ENCODE results near the gene RACGAP1. TPM values are rescaled to one million over a fixed set of nuclear protein-coding genes. Genes with fewer than 3 reads are reported as not detected.

Gene RACGAP1
- total and polyA plus RNA-seq, 2 of the 4 experiments (the other 2 are of a cell fraction): 37.9 to 110 TPM

- dilution Hi-C loops (cut with HindIII; ENCODE audit: low sequenced_read_pairs, unreplicated experiment) (no loop called here), in situ Hi-C loops (cut with MboI; ENCODE audit: low sequenced_read_pairs) (loop anchor here (5.0 to 10.0 kb wide), 2 partner anchors 83 to 200 kb away; partner anchors contain the start of gene ASIC1), intact Hi-C loops (cut with micrococcal nuclease) (loop anchor here (1.0 kb wide), 1 partner anchor 82 kb away; no protein-coding TSS in a partner anchor)
- H4K5ac ChIP-seq (ENCODE audit: low read depth, low read length): no peak overlapping the region
- WGBS, 2 experiments (ENCODE audit: extremely low coverage in 2 of 2, insufficient read length in 1 of 2): 61% methylated on average over 5 of the region's 8 CpGs; no CpG with 5 or more reads in 1 of the 2 experiments
- DNase-seq (no peak), ATAC-seq (ENCODE audit: low read depth) (0 out of 2 replicates have a peak, but pooled peaks have one; percentile 8)
- H3K27ac ChIP-seq (ENCODE audit: insufficient read depth, low read length): no peak overlapping the region
- H3K9ac ChIP-seq (ENCODE audit: low read depth, low read length): no peak overlapping the region
- no peak overlapping the region for H3K56ac ChIP-seq (ENCODE audit: extremely low read depth, insufficient read depth, low read length)
- H3K4me2 ChIP-seq (ENCODE audit: low read depth, low read length): no peak overlapping the region
- no peak overlapping the region for H2BK5ac ChIP-seq (ENCODE audit: low read depth, low read length, poor library complexity, severe bottlenecking)
- H3K9me1 ChIP-seq (ENCODE audit: insufficient read depth, low read length): no peaks in the 10 kb centered on the region
- H3K9me3 ChIP-seq (ENCODE audit: control insufficient read depth, insufficient read depth, low read length): no peaks in the 10 kb centered on the region
- no peaks in the 10 kb centered on the region for H3K4me1 ChIP-seq (ENCODE audit: control insufficient read depth, insufficient read depth, low read length)
- ChIA-PET CTCF (interaction anchor here (0.6 to 1.2 kb wide), 6 partner anchors 64 to 95 kb away, joined by 3 to 6 read pairs (median 4); no protein-coding TSS in a partner anchor), POLR2A (ENCODE audit: unreplicated experiment) (no interaction called here)
- H2BK15ac ChIP-seq (ENCODE audit: low read depth, low read length): no peak overlapping the region
- H2BK20ac ChIP-seq (ENCODE audit: low read depth, low read length): no peak overlapping the region
- H2AFZ ChIP-seq (replicated peaks; ENCODE audit: low read length, poor library complexity): peak overlapping the region; percentile 84
- no peaks in the 10 kb centered on the region for H4K20me1 ChIP-seq (ENCODE audit: insufficient read depth, low read length)
- H4K91ac ChIP-seq (ENCODE audit: insufficient read depth, low read depth, low read length): no peak overlapping the region
- no peak overlapping the region for H3K18ac ChIP-seq (ENCODE audit: low read depth, low read length)
- H2BK120ac ChIP-seq (ENCODE audit: low read depth, low read length): no peak overlapping the region
- no peak for TF ChIP-seq ELK1 (IDR thresholded peaks at IDR 0.05; ENCODE audit: borderline replicate concordance, low read depth, low read length)
- no peak for TF ChIP-seq NFE2L2 (IDR thresholded peaks at IDR 0.05; ENCODE audit: low read depth, low read length)
- TF ChIP-seq SMC3 (IDR thresholded peaks at IDR 0.05; ENCODE audit: low read depth, low read length): no peak
- no peak for TF ChIP-seq RFX5 (IDR thresholded peaks at IDR 0.05; ENCODE audit: low read depth, low read length)
- TF ChIP-seq, protein P1, sequence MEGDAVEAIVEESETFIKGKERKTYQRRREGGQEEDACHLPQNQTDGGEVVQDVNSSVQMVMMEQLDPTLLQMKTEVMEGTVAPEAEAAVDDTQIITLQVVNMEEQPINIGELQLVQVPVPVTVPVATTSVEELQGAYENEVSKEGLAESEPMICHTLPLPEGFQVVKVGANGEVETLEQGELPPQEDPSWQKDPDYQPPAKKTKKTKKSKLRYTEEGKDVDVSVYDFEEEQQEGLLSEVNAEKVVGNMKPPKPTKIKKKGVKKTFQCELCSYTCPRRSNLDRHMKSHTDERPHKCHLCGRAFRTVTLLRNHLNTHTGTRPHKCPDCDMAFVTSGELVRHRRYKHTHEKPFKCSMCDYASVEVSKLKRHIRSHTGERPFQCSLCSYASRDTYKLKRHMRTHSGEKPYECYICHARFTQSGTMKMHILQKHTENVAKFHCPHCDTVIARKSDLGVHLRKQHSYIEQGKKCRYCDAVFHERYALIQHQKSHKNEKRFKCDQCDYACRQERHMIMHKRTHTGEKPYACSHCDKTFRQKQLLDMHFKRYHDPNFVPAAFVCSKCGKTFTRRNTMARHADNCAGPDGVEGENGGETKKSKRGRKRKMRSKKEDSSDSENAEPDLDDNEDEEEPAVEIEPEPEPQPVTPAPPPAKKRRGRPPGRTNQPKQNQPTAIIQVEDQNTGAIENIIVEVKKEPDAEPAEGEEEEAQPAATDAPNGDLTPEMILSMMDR (conservative IDR thresholded peaks at IDR 0.05; ENCODE audit: low read depth, low read length): no peak
- no peak for TF ChIP-seq RAD21 (IDR thresholded peaks at IDR 0.05; ENCODE audit: low read length)
- TF ChIP-seq POLR2A (IDR thresholded peaks at IDR 0.05; ENCODE audit: low read depth, low read length): no peak
- no peak for TF ChIP-seq MXI1 (IDR thresholded peaks at IDR 0.05; ENCODE audit: borderline replicate concordance, low read depth, low read length)
- TF ChIP-seq CHD1 (IDR thresholded peaks at IDR 0.05; ENCODE audit: low read depth, low read length): no peak
- no peak for TF ChIP-seq FOS (IDR thresholded peaks at IDR 0.05; ENCODE audit: low read depth, low read length)
- TF ChIP-seq CEBPB (IDR thresholded peaks at IDR 0.05; ENCODE audit: low read depth, low read length): no peak
- no peak for TF ChIP-seq MAZ (IDR thresholded peaks at IDR 0.05; ENCODE audit: borderline replicate concordance, low read depth, low read length)
- no peak for TF ChIP-seq BHLHE40 (IDR thresholded peaks at IDR 0.05; ENCODE audit: low read depth, low read length)
- TF ChIP-seq MAFK (IDR thresholded peaks at IDR 0.05; ENCODE audit: low read depth, low read length): no peak
- H3K14ac ChIP-seq (replicated peaks; ENCODE audit: low read depth, low read length): no peak overlapping the region; the same call in 1 of the 2 replicates
- H3K4me3 ChIP-seq (ENCODE audit: insufficient read depth, low read depth, low read length): no peak overlapping the region
- no peaks in the 10 kb centered on the region for H3K79me1 ChIP-seq (ENCODE audit: low read depth in 1 of 2, low read length in 2 of 2)
- no peak overlapping the region for H2AK5ac ChIP-seq (ENCODE audit: low read depth, low read length)
- H3K4ac ChIP-seq (ENCODE audit: low read depth, low read length): no peak overlapping the region
- no peak overlapping the region for H2AK9ac ChIP-seq (replicated peaks; ENCODE audit: low read depth, low read length, poor library complexity)
- no peak overlapping the region for H3K23ac ChIP-seq (ENCODE audit: low read depth, low read length)
- no peaks in the 10 kb centered on the region for H3K36me3 ChIP-seq (ENCODE audit: control insufficient read depth, insufficient read depth, low read length)
- no peak overlapping the region for H4K8ac ChIP-seq (ENCODE audit: low read depth in 2 of 2, low read length in 2 of 2)
- peaks cover 27% of the 10 kb centered on the region for H3K27me3 ChIP-seq (ENCODE audit: control insufficient read depth, insufficient read depth, low read length)
- BruUV-seq (replicated peaks): no TSS peak
Observed at GRCh38 chr12:49974677-49975317, 50.5 kb downstream of the RACGAP1 start.

All from IMR-90 (cell line).